A673 (cell line): ENCODE results near the gene BZW2. TPM values are rescaled to one million over a fixed set of nuclear protein-coding genes. Genes with fewer than 3 reads are reported as not detected.
"Not testable (repeated sequence)": the region's sequence is repeated elsewhere in the genome, so short reads cannot be mapped to it uniquely, and the experiment has no call there.

Source experiments
- BruUV-seq: library from RNA; stranded (reverse); fragments of 400-500 nt; replicated peaks from 2 replicates; lab custom pipeline; 2021; lab: Mats Ljungman, UMichigan
- CTCF ChIA-PET: fragments of 300-600 bp; sonication (Branson Sonifier 250); formaldehyde crosslinking; loops from one replicate; lab custom pipeline; 2022; ENCODE audit warnings: antibody characterized with exemption; lab: Charles Lee
- POLR2A ChIA-PET: fragments of 300-600 bp; sonication (Branson Sonifier 250); formaldehyde crosslinking; loops from one replicate; lab custom pipeline; 2022; ENCODE audit warnings: antibody characterized with exemption; ENCODE audit not compliant: low non-redundant PET; lab: Charles Lee
- DNase-seq: peaks from one replicate; pipeline ENCODE4 v3.0.0-alpha.2; 2015; ENCODE audit warnings: low spot score
- H3K27ac ChIP-seq: fragments of 200-600 bp; sonication (generic); 2 replicates; pipeline ENCODE4 v1.5.1; 2016; ENCODE audit warnings: mixed run types, low read depth, mild to moderate bottlenecking, mixed read lengths, antibody characterized with exemption, low read length; ENCODE audit not compliant: poor library complexity, severe bottlenecking
- H3K27me3 ChIP-seq: fragments of 200-600 bp; sonication (generic); replicated peaks from 2 replicates; pipeline ENCODE4 v1.6.1; 2017; ENCODE audit warnings: mixed run types, low read depth, mild to moderate bottlenecking, mixed read lengths, antibody characterized with exemption, low read length; ENCODE audit not compliant: insufficient read depth, poor library complexity
- H3K36me3 ChIP-seq: fragments of 200-600 bp; sonication (generic); 2 replicates; pipeline ENCODE4 v1.6.1; 2016; ENCODE audit warnings: mixed run types, mild to moderate bottlenecking, mixed read lengths, antibody characterized with exemption, low read length; ENCODE audit not compliant: insufficient read depth, poor library complexity, severe bottlenecking
- H3K4me1 ChIP-seq: fragments of 200-600 bp; sonication (generic); 2 replicates; pipeline ENCODE4 v1.6.1; 2017; ENCODE audit warnings: mixed run types, mild to moderate bottlenecking, mixed read lengths, antibody characterized with exemption, low read length; ENCODE audit not compliant: insufficient read depth, poor library complexity, severe bottlenecking
- H3K4me3 ChIP-seq: fragments of 200-600 bp; sonication (generic); 2 replicates; pipeline ENCODE4 v1.5.1; 2016; ENCODE audit warnings: low read depth, mixed run types, mild to moderate bottlenecking, mixed read lengths, low read length; ENCODE audit not compliant: poor library complexity, severe bottlenecking
- H3K9me3 ChIP-seq: fragments of 200-600 bp; sonication (generic); 2 replicates; pipeline ENCODE4 v1.6.1; 2016; ENCODE audit warnings: mixed run types, low read depth, mild to moderate bottlenecking, mixed read lengths, antibody characterized with exemption, low read length; ENCODE audit not compliant: poor library complexity, severe bottlenecking
- EZH2 ChIP-seq: fragments of 200-600 bp; sonication (generic); IDR thresholded peaks from 2 replicates; pipeline ENCODE4 v1.6.1; 2017; ENCODE audit warnings: borderline replicate concordance, low read depth, mild to moderate bottlenecking, mixed read lengths, antibody characterized with exemption, low read length; ENCODE audit not compliant: poor library complexity, severe bottlenecking
- intact Hi-C: fragments of 100-400 bp; cut with micrococcal nuclease; formaldehyde crosslinking; loops from one replicate; pipeline ENCODE4 v1.10.0; 2022; ENCODE audit not compliant: unreplicated experiment
- total RNA-seq: library from RNA; stranded (reverse); gene quantifications from 2 replicates; pipeline ENCODE4 v1.2.3, GENCODE V29; 2021
- TF ChIP-seq, protein P1 (sequence below): fragments of 300-800, 200-600 bp; sonication (generic); conservative IDR thresholded peaks from 2 replicates; pipeline ENCODE4 v1.5.1; 2017; ENCODE audit warnings: low read depth, mild to moderate bottlenecking, antibody characterized with exemption, low read length, moderate library complexity, mixed read lengths

BZW2 gene
- total RNA-seq, 1 experiment from 2014 or later = 175 TPM

DNA sequence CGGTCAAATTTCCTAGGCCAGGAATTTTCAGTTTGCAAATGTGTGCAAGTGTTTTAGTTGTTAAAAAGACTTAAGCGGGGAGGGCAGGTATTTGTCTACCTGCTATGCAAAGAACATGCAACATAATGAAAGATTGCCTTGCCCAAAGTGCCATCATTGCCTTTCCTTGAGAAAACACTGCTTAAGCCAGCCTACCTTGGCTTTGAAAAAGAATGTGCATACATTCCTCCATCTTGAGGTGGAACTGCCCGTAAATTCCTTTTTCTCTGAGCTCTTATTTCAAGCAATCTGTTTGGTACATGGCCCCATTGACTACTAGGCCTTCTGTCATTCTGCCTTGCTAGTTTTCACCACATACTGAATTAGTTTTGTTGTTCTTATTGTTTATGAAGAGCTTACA lies 29.3 kb downstream of the BZW2 start:
- DNase-seq = no peak
- Histone ChIP-seq H3K4me3 (no peak overlapping the region), H3K27ac (no peak overlapping the region), H3K4me1 (no peaks in the 10 kb centered on the region), H3K36me3 (peaks cover 71% of the 10 kb centered on the region), H3K27me3 (no peaks in the 10 kb centered on the region), H3K9me3 (no peaks in the 10 kb centered on the region)
- intact Hi-C loops = no loop called here
- CTCF ChIA-PET = no interaction called here
- BruUV-seq = no TSS peak
- TF ChIP-seq EZH2 = no peak
- TF ChIP-seq, protein P1, sequence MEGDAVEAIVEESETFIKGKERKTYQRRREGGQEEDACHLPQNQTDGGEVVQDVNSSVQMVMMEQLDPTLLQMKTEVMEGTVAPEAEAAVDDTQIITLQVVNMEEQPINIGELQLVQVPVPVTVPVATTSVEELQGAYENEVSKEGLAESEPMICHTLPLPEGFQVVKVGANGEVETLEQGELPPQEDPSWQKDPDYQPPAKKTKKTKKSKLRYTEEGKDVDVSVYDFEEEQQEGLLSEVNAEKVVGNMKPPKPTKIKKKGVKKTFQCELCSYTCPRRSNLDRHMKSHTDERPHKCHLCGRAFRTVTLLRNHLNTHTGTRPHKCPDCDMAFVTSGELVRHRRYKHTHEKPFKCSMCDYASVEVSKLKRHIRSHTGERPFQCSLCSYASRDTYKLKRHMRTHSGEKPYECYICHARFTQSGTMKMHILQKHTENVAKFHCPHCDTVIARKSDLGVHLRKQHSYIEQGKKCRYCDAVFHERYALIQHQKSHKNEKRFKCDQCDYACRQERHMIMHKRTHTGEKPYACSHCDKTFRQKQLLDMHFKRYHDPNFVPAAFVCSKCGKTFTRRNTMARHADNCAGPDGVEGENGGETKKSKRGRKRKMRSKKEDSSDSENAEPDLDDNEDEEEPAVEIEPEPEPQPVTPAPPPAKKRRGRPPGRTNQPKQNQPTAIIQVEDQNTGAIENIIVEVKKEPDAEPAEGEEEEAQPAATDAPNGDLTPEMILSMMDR = no peak
- POLR2A ChIA-PET = no interaction called here

DNA sequence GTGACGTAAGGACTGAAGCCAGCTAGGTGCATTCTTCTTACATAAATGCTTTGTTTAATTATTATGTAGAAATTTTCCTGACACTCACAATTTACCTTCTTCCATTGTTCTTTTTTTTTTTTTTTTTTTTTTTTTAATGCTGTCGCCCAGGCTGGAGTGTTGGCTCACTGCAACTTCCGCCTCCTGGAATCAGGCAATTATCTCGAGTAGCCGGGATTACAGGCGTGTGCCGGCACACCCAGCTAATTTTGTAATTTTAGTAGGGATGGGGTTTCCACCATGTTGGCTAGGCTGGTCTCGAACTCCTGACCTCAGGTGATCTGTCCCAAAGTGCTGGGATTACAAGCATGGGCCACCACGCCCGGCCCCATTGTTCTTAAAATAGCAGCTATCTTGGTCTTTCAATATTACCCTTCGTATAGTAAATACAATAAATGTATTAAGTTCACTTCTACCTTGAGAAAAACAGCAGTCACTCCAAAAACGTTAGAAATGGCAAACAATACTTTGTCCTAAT lies 32.1 kb downstream of the BZW2 start:
- TF ChIP-seq, protein P1 = no peak
- no peak for TF ChIP-seq EZH2
- H3K4me3 ChIP-seq = no peak overlapping the region
- no peaks in the 10 kb centered on the region for H3K9me3 ChIP-seq
- CTCF ChIA-PET = interaction anchor here (0.5 kb wide), 1 partner anchor 186 kb away, joined by 6 read pairs; no protein-coding TSS in a partner anchor
- DNase-seq = no peak
- H3K36me3 ChIP-seq = peaks cover 84% of the 10 kb centered on the region
- H3K27me3 ChIP-seq = no peaks in the 10 kb centered on the region
- POLR2A ChIA-PET = interaction anchor here (0.6 kb wide), 1 partner anchor 12 kb away, joined by 3 read pairs; no protein-coding TSS in a partner anchor
- no peak overlapping the region for H3K27ac ChIP-seq
- BruUV-seq = no TSS peak
- intact Hi-C loops = no loop called here
- no peaks in the 10 kb centered on the region for H3K4me1 ChIP-seq

DNA sequence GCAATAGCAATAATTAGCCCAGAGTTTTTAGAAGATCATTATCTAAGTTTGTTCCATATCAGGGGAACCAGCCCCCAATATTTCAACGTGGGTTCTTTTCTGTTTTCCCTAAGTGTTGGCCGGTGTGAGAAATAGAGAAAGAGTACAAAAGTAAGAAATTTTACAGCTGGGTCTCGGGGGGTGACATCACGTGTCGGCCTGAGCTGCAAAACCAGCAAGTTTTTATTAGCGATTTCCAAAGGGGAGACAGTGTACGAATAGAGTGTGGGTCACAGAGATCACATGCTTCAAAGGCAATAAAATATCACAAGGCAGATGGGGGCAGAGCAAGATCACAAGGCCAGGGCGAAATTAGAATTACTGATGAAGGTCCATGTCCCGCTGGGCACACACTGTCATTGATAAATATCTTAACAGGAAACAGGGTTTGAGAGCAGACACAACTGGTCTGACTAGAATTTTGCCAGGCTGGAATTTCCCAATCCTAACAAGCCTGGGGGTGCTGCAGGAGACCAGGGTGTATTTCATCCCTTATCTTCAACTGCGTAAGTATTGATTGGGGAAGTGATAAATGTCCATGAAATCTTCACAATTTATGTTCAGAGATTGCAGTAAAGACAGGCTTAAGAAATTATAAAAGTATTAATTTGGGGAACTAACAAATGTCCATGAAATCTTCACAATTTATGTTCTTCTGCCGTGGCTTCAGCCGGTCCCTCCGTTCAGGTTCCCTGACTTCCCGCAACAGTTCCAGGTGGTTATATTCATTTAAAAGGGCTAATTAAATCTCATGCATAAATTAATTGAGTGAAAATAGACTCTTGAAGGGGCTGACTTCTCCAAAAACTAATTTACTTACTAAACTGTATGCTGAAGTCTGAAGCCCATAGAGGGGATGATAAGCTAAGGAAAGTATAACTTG lies 32.9 kb downstream of the BZW2 start:
- DNase-seq, BruUV-seq, H3K27me3 ChIP-seq, intact Hi-C loops, H3K9me3 ChIP-seq, H3K4me1 ChIP-seq, H3K4me3 ChIP-seq, H3K27ac ChIP-seq: not testable (repeated sequence)
- ChIA-PET POLR2A (interaction anchor here (0.6 kb wide), 2 partner anchors 13 to 198 kb away, joined by 3 read pairs; no protein-coding TSS in a partner anchor), CTCF (interaction anchor here (0.5 kb wide), 1 partner anchor 185 kb away, joined by 6 read pairs; no protein-coding TSS in a partner anchor)
- peaks cover 86% of the 10 kb centered on the region for H3K36me3 ChIP-seq
